H54 (cell line): ENCODE measurements around the gene SH3TC1.

Experiments used
- DNase-seq: peaks from one replicate; pipeline ENCODE4 v3.0.0; 2011; ENCODE audit warnings: low spot score, mixed read lengths; ENCODE audit not compliant: insufficient read length
- FAIRE-seq: peaks from 3 replicates; lab custom pipeline; 2011; peaks lifted over from hg19 to GRCh38; lab: Jason Lieb, UNC
- POLR2A ChIP-seq: IDR thresholded peaks from 2 replicates; pipeline ENCODE4 v1.6.1; 2011; ENCODE audit warnings: low read depth, mild to moderate bottlenecking, low read length

The SH3TC1 gene

GRCh38 chr4:8204576-8205227 is 5.6 kb downstream of the SH3TC1 start:
- DNase-seq (no peak), FAIRE-seq (no peak)
- TF ChIP-seq POLR2A, result no peak

- no peak for FAIRE-seq
- no peak for TF ChIP-seq POLR2A
- DNase-seq, result no peak
Measured at GRCh38 chr4:8205241-8205707, 6.2 kb downstream of the SH3TC1 start.

DNA sequence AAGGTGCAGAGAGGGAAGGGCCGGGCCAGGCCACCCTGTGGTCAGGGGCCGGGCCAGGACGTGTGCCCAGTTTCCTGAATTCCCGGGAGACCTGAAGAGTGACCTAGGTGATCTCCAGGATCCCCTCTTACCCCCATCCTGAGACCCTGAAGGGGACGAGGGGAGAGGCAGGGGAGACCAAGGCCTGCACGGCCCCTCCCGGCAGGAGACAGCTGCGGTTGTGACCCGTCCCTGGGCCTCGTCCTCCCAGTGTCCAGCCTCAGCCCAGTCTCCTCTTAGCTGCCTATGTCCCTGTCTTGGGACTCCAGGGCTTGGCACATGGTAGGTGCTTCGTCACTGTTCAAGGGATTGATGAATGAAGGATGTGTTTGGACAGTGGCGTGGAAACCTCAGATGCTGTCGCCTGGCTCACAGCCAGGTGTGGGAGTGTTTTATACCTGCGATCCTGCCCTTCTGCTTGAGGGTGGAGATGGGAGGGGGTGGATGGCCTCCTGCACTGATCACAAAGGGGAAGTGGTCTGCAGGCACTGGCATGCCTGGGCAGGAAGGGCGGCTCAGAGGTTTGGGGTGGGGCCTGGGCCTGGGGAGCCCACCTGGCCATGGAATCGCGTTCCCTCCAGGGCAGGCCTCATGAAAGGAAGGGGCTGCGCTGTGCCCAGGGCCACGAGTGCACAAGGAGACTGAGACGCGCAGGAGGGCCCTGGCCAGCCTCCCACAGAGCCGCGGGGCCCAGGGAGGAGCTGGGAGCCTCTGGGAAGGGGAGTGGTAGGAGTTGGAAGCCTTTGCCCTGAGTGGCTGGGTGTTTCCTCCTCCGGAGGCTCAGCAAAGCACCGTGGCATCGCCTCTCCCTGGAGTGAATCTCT is 6.9 kb downstream of the SH3TC1 start:
- FAIRE-seq, result no peak
- no peak for TF ChIP-seq POLR2A
- no peak for DNase-seq

GRCh38 chr4:8207314-8207713 is 8.2 kb downstream of the SH3TC1 start:
- FAIRE-seq (no peak), DNase-seq (no peak)
- no peak for TF ChIP-seq POLR2A

DNA sequence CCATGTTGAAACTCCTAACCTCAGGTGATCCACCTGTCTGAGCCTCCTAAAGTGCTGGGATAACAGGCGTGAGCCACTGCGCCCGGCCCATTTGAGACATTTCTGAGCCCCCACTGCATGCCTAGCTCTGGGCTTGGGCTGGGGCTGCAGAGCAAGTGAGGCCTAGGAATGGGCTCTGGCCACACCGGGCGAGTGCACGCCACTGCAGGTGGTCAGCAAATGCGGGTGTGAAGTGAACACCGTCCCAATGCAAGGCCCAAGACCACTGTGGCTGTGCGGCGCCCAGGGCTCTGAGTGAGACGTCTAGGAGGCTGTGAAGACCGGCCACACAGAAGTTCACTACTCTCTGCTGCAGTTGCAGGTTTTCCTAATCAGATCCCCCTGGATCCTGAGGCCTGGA is 9.5 kb downstream of the SH3TC1 start:
- no peak for FAIRE-seq
- no peak for TF ChIP-seq POLR2A
- DNase-seq, result no peak

DNA sequence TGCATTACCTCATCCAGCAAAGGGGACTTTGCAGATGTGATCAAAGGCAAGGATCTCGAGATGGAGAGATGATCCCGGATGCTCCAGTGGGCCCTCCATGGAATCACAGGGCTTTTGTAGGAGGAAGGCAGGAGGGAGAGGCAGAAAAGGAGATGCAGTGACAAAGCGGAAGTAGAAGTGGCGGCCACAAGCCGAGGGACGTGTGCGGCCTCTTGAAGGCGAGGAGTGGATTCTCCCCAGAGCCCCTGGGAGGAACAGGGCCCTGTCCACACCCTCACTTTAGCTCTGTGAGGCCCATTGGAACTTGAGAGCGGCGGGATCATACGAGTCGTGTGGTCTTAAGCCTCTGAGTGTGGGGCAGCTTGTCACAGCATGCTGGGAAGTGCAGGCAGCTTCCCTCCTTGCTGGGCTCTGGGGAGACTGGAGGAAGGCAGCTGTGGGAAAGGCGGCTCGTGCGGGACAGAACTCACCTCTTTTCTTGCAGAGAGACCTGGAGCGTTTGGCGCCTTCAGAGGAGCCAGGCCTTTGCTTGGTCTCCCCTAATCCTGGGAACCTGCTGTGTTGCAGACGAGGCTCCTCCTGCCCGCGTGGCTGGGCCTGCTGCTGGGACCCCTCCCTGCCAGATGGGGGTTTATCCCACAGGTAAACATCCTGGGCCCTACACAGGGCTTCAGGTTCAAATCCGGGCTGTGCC is 10.2 kb downstream of the SH3TC1 start:
- FAIRE-seq (no peak), DNase-seq (no peak)
- TF ChIP-seq POLR2A, result no peak

DNA sequence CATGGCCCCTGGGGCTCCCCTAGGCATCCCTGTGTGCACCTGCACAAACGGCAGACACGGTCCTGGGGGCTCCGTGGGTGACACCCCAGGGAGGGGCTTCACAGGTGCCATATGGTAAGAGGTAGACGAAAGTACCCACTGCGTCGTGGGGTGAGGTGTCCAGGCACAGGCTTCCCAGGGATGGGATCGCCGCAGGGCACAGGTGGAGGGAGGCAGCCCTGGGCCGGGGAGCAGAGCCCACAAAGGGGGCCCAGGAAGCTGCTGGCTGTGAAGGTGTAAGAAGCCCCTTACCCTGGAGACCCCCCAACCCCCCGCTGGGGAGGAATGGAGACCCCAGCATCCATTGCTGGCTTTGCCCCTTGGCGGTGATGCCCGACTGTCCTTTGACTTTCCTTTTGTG is 10.9 kb downstream of the SH3TC1 start:
- TF ChIP-seq POLR2A, result no peak
- no peak for DNase-seq
- no peak for FAIRE-seq

GRCh38 chr4:8210616-8211015 is 11.5 kb downstream of the SH3TC1 start:
- no peak for DNase-seq
- TF ChIP-seq POLR2A, result no peak
- FAIRE-seq, result no peak

- TF ChIP-seq POLR2A, result no peak
- FAIRE-seq, result no peak
- no peak for DNase-seq
Measured at GRCh38 chr4:8211251-8211650, 12.2 kb downstream of the SH3TC1 start.

DNA sequence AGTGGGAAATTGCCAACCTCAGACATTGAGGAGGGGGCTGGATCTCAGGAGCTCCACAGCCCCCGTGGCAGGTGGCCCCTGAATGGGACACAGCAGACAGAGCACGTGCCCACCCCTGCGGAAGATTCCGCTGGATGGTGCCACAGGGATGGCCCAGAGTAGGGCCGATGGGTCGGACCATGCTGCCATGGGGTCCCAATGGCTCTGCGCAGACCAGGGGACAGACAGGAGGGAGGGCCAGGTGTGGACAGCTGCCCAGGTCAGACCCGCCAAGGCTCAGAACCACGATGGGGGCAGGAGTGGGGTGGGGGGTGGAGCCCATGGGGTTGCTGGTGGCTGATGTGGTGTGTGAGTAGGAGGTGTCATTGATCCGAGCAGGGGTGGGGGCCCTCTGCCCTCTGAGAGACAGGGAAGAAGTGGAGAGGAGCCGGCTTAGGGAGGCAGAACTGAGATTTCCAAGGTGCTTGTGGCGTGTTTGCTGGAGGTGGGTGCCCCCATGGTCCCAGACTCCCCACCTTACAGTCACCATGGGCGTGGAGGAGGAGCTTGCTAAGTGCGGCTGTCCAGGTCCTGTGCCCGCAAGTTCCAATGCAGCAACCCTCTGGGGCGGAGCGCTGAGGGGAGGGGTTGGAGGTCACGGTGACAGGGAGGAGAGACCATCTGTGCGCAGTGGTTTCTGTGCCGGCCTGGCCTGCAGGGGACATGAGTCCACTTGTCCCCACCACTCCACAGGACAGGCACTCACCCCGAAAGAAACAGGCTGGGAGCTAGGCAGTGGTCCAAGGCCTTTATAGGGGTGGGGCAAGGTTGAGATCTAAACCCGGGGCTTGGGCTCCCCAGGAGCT is 12.9 kb downstream of the SH3TC1 start:
- DNase-seq (no peak), FAIRE-seq (no peak)
- no peak for TF ChIP-seq POLR2A

GRCh38 chr4:8212622-8213021 is 13.5 kb downstream of the SH3TC1 start:
- FAIRE-seq (no peak), DNase-seq (no peak)
- no peak for TF ChIP-seq POLR2A

GRCh38 chr4:8213121-8213520 is 14.0 kb downstream of the SH3TC1 start:
- FAIRE-seq, result no peak
- TF ChIP-seq POLR2A, result no peak
- DNase-seq, result no peak

DNA sequence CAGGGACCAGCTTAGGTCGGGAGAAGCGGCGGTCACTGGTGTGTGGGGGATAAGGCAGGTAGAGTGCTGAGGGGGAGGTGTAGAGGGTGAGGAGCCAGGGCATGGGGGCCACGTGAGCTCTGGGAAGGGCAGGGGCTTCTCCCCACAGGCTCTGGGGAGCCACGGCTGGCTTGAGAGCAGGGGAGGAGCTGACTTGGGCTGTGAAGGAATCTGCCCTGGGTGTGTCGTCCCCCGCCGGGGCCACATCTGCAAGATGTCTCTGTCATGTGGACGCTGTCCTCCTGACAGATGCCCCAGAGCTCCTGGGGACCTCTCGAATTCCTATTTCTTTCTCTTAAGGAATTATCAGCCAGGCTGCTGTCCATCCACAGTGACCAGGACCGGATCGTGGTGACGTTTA is 15.0 kb downstream of the SH3TC1 start:
- DNase-seq (no peak), FAIRE-seq (no peak)
- no peak for TF ChIP-seq POLR2A

DNA sequence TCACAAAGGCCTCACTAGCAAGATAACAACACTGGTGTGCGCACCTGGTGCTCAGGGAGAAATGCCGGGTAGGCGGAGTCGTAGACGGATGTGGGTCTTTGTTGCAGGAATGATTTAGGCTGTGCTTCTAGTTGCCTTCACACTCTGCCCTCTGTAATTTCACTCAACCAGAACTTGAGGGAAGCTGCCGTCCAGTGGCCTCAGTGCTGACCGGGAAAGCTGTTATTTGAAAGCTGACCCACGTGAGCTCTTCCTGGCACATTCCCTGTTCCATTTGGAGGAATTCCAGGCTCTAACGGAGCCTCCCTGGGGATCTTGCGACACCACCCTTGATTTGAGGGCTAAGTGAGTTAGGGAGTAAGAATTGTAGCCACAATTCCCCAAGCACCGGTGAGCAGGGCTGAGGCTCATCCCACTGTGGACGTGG is 15.9 kb downstream of the SH3TC1 start:
- FAIRE-seq (peak; percentile 11), DNase-seq (peak; percentile 70)
- no peak for TF ChIP-seq POLR2A
